OCI-LY7 (cell line): Measurements from ENCODE around the gene POLDIP3. TPM values are rescaled to one million over a fixed set of nuclear protein-coding genes. Genes with fewer than 3 reads are reported as not detected.
"Not testable (repeated sequence)": the region's sequence is repeated elsewhere in the genome, so short reads cannot be mapped to it uniquely, and the experiment has no call there.

Source experiments
- BruUV-seq: library from RNA; stranded (reverse); fragments of 400-500 nt; replicated peaks from 2 replicates; lab custom pipeline; 2021; lab: Mats Ljungman, UMichigan
- CTCF ChIA-PET: fragments of 300-600 bp; sonication (Branson Sonifier 250); formaldehyde crosslinking; loops from one replicate; lab custom pipeline; 2022; ENCODE audit warnings: antibody characterized with exemption; ENCODE audit not compliant: unreplicated experiment; lab: Charles Lee
- POLR2A ChIA-PET: fragments of 300-600 bp; sonication (Branson Sonifier 250); formaldehyde crosslinking; loops from one replicate; lab custom pipeline; 2022; ENCODE audit warnings: antibody characterized with exemption; lab: Charles Lee
- DNase-seq: peaks from one replicate; pipeline ENCODE4 v3.0.0-alpha.2; 2015; ENCODE audit warnings: low spot score
- H2AFZ ChIP-seq: fragments of 200-600 bp; sonication (generic), shearing (Covaris generic); 2 replicates; pipeline ENCODE4 v1.6.1; 2014; ENCODE audit warnings: mild to moderate bottlenecking, antibody characterized with exemption, low read length, moderate library complexity
- H3K27ac ChIP-seq: fragments of 200-600 bp; sonication (generic); 2 replicates; pipeline ENCODE4 v1.5.1; 2014; ENCODE audit warnings: mixed run types, low read depth, mild to moderate bottlenecking, moderate library complexity, low read length, inconsistent platforms; ENCODE audit not compliant: poor library complexity, severe bottlenecking
- H3K36me3 ChIP-seq: fragments of 200-600 bp; sonication (generic); 2 replicates; pipeline ENCODE4 v1.6.1; 2014; ENCODE audit warnings: mild to moderate bottlenecking, antibody characterized with exemption, low read length, moderate library complexity, mixed read lengths; ENCODE audit not compliant: insufficient read depth
- H3K4me1 ChIP-seq: fragments of 200-600 bp; sonication (generic); 2 replicates; pipeline ENCODE4 v1.5.1; 2014; ENCODE audit warnings: mild to moderate bottlenecking, low read length; ENCODE audit not compliant: insufficient read depth, poor library complexity, severe bottlenecking
- H3K4me2 ChIP-seq: fragments of 200-600 bp; sonication (generic); 2 replicates; pipeline ENCODE4 v1.6.1; 2014; ENCODE audit warnings: mild to moderate bottlenecking, low read length
- H3K4me3 ChIP-seq: fragments of 200-600 bp; sonication (generic); 2 replicates; pipeline ENCODE4 v1.5.1; 2014; ENCODE audit warnings: mild to moderate bottlenecking, low read depth, low read length; ENCODE audit not compliant: poor library complexity, severe bottlenecking
- H3K79me2 ChIP-seq: fragments of 200-600 bp; sonication (generic); 2 replicates; pipeline ENCODE4 v1.6.1; 2016; ENCODE audit warnings: low read depth, mild to moderate bottlenecking, low read length, moderate library complexity, mixed read lengths; ENCODE audit not compliant: insufficient read depth
- H3K9me2 ChIP-seq: fragments of 200-600 bp; sonication (generic); 2 replicates; pipeline ENCODE4 v1.6.1; 2016; ENCODE audit warnings: mild to moderate bottlenecking, low read length, mixed read lengths; ENCODE audit not compliant: insufficient read depth
- H3K9me3 ChIP-seq: fragments of 200-600 bp; sonication (generic); 2 replicates; pipeline ENCODE4 v1.6.1; 2014; ENCODE audit warnings: mild to moderate bottlenecking, mixed run types, low read length, mixed read lengths
- H4K20me1 ChIP-seq: fragments of 200-600 bp; sonication (generic); 2 replicates; pipeline ENCODE4 v1.6.1; 2014; ENCODE audit warnings: mild to moderate bottlenecking, antibody characterized with exemption, low read length, moderate library complexity, mixed read lengths; ENCODE audit not compliant: insufficient read depth
- CTCF ChIP-seq: fragments of 200-600 bp; sonication (generic); conservative IDR thresholded peaks from 2 replicates; pipeline ENCODE4 v1.5.1; 2014; ENCODE audit warnings: mild to moderate bottlenecking, antibody characterized with exemption, low read length, moderate library complexity, mixed read lengths
- EZH2phosphoT487 ChIP-seq: fragments of 200-600 bp; sonication (generic); IDR thresholded peaks from 2 replicates; pipeline ENCODE4 v1.6.1; 2018; ENCODE audit warnings: low read depth, borderline replicate concordance, mild to moderate bottlenecking, mixed run types, antibody characterized with exemption, low read length, moderate library complexity, mixed read lengths
- intact Hi-C: fragments of 100-400 bp; cut with micrococcal nuclease; formaldehyde crosslinking; loops from one replicate; pipeline ENCODE4 v1.10.0; 2022; ENCODE audit not compliant: unreplicated experiment
- total RNA-seq, 2 experiments: library from RNA; depleted of rRNA in 1 of 2; stranded (reverse); fragments of >200 nt in 1 of 2; shearing (Covaris generic) in 1 of 2; gene quantifications; 2 replicates each; pipeline ENCODE4 v1.2.3, GENCODE V29; 2014 to 2022

Gene POLDIP3
- total RNA-seq, 2 experiments from 2014 or later = 70.7 to 73.5 TPM

- Histone ChIP-seq H3K36me3 (peaks cover 16% of the 10 kb centered on the region; the same call in 1 of the 2 replicates), H3K4me2 (no peak overlapping the region), H3K4me3 (no peak overlapping the region), H3K27ac (no peak overlapping the region), H3K9me3 (no peaks in the 10 kb centered on the region), H3K4me1 (peaks cover 38% of the 10 kb centered on the region), H3K79me2 (no peaks in the 10 kb centered on the region), H4K20me1 (no peaks in the 10 kb centered on the region), H2AFZ (no peak overlapping the region), H3K9me2 (no peaks in the 10 kb centered on the region)
- ChIA-PET POLR2A (no interaction called here), CTCF (no interaction called here)
- intact Hi-C loops = loop anchor here (5.0 to 10.0 kb wide), 2 partner anchors 143 to 1175 kb away; partner anchors contain the start of gene TOB2
- DNase-seq = no peak
- TF ChIP-seq CTCF (no peak), EZH2phosphoT487 (no peak)
- TSS peak; percentile 69 for BruUV-seq
Measured at GRCh38 chr22:42619261-42620063, 4.8 kb upstream of the POLDIP3 start.

DNA sequence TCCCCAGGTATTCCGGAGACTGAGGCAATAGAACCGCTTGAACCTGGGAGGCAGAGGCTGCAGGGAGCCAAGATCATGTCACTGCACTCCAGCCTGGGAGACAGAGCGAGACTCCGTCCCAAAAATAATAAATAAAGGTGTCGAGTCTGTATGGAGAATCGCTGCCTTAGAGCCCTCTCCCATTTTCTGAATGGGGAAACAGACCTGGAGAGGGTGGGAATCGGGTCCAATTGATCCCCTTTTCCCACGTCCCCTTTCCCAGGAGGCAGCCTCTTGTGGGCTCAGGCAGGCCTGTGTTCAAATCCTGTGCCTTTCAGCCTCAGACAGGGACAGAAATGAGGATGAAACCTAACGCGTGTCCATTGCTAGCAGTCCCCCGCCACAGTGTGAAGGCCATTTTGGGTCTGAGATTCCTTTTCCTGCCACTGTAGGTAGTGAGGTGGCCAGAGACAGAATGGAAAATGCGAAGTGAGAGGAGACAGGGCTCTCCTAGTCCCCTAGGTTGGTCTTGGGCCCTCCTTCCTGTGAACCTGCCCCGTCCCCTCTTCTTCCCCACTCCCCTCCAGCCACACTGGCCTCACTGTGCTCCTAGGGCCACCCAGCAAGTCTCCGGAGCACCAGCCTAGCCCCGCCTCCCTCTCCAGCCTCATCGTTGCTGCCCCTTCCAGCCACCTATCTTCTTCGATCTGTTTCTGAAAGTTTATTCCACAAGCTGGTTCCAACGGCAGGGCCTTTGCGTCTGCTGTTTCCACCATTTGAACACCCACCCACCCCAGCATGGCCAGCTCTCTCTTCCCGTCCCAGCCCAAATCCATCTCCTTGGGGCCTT is 2.7 kb upstream of the POLDIP3 start:
- Histone ChIP-seq H3K9me2 (no peaks in the 10 kb centered on the region), H3K4me1 (peaks cover 32% of the 10 kb centered on the region), H3K79me2 (peaks cover 20% of the 10 kb centered on the region), H3K4me3 (no peak overlapping the region), H3K9me3 (no peaks in the 10 kb centered on the region), H3K27ac (no peak overlapping the region), H3K4me2 (no peak overlapping the region), H2AFZ (no peak overlapping the region), H3K36me3 (peaks cover 17% of the 10 kb centered on the region; the same call in 1 of the 2 replicates), H4K20me1 (peaks cover 14% of the 10 kb centered on the region)
- intact Hi-C loops = loop anchor here (10.0 kb wide), 1 partner anchor 1173 kb away; the partner anchor contains the start of gene TOB2
- CTCF ChIA-PET = no interaction called here
- BruUV-seq = no TSS peak
- no peak for TF ChIP-seq EZH2phosphoT487
- no peak for TF ChIP-seq CTCF
- DNase-seq = no peak
- POLR2A ChIA-PET = interaction anchor here (0.7 kb wide), 1 partner anchor 8 kb away, joined by 3 read pairs; no protein-coding TSS in a partner anchor

GRCh38 chr22:42615860-42616175 is 1.1 kb upstream of the POLDIP3 start:
- Histone ChIP-seq H3K27ac (peak overlapping the region; percentile 92), H3K36me3 (peaks cover 31% of the 10 kb centered on the region), H3K4me1 (peaks cover 34% of the 10 kb centered on the region), H3K4me2 (peak overlapping the region; percentile 78), H3K79me2 (peaks cover 36% of the 10 kb centered on the region), H4K20me1 (peaks cover 25% of the 10 kb centered on the region), H3K4me3 (peak overlapping the region; percentile 85), H2AFZ (peak overlapping the region; percentile 2; the same call in 1 of the 2 replicates)
- POLR2A ChIA-PET = interaction anchor here (2.0 to 2.7 kb wide), 2 partner anchors 40 to 142 kb away, joined by 6 to 7 read pairs; no protein-coding TSS in a partner anchor
- H3K9me3 ChIP-seq, BruUV-seq, H3K9me2 ChIP-seq, DNase-seq, CTCF ChIA-PET: not testable (repeated sequence)
- intact Hi-C loops = loop anchor here (2.0 to 10.0 kb wide), 2 partner anchors 101 to 1171 kb away; partner anchors contain the start of gene TOB2
